Measurements from ENCODE around the gene OR8H3. TPM values are rescaled to one million over a fixed set of nuclear protein-coding genes. Genes with fewer than 3 reads are reported as not detected.

Gene OR8H3
- total and polyA plus RNA-seq, 10 of the 15 experiments (the other 5 are each of a cell fraction or from before 2014, with no cell fraction given), result not detected

DNA sequence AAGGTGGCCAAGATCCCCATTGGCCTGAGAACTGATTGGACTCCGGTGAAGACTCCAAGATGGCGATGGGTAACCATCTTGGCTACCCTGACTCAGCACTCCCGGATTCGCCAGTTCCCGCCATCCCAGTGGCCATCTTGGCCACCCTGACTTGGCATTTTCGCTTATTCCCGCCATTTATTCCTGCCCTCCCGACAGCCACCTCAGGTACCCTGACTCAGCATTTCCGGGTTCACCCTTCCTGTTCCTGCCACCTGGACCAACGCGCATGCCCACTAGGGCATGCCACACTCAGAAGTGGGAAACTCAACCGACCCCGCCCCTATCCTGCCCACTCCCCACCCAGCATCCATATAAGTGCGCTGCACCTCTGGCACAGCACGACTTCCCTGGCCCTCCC is 30.2 kb downstream of the OR8H3 start:
- H3K4me2 ChIP-seq (ENCODE audit: control insufficient read depth, insufficient read depth), result no peak overlapping the region

More for the DNA sequence above, 30.2 kb downstream of the OR8H3 start:
- POLR2A ChIA-PET, result no interaction called here
- 53% methylated on average over 11 of the region's 15 CpGs for WGBS (ENCODE audit: insufficient coverage, insufficient replicate concordance, low lambda C conversion rate, missing lambda C conversion rate)
- RAD21 ChIA-PET (ENCODE audit: unreplicated experiment), result no interaction called here
- Histone ChIP-seq H3K9ac (ENCODE audit: control insufficient read depth, insufficient read depth, low read length) (no peak overlapping the region), H2AFZ (ENCODE audit: control insufficient read depth, low read depth, low read length) (no peak overlapping the region), H3K79me2 (ENCODE audit: control insufficient read depth, insufficient read depth, low read length) (no peaks in the 10 kb centered on the region), H3K27ac (ENCODE audit: control insufficient read depth, insufficient read depth) (no peak overlapping the region), H3K4me3 (no peak overlapping the region), H4K20me1 (ENCODE audit: control insufficient read depth, insufficient read depth) (no peaks in the 10 kb centered on the region), H3K27me3 (replicated peaks in 1 of 2; ENCODE audit: control insufficient read depth in 2 of 2, insufficient read depth in 2 of 2, low read length in 1 of 2) (no peaks in the 10 kb centered on the region), H3K4me1 (ENCODE audit: control insufficient read depth, insufficient read depth, low read length) (no peaks in the 10 kb centered on the region), H3K36me3 (ENCODE audit: control insufficient read depth in 2 of 2, insufficient read depth in 2 of 2, low read length in 1 of 2) (no peaks in the 10 kb centered on the region), H3K9me3 (replicated peaks; ENCODE audit: control insufficient read depth, insufficient read depth, low read length) (no peaks in the 10 kb centered on the region)
- SMC1A ChIA-PET (ENCODE audit: uncharacterized antibody, unreplicated experiment), result no interaction called here
- in situ Hi-C loops (cut with MboI) (no loop called here), intact Hi-C loops (cut with micrococcal nuclease; ENCODE audit: unreplicated experiment) (no loop called here)
- no peak for TF ChIP-seq POLR2A (IDR thresholded peaks at IDR 0.05; ENCODE audit: low read depth, low read length)
- TF ChIP-seq SPI1 (IDR thresholded peaks at IDR 0.05; ENCODE audit: borderline replicate concordance, insufficient read depth, low read depth, low read length), result no peak
- TF ChIP-seq, protein P1, sequence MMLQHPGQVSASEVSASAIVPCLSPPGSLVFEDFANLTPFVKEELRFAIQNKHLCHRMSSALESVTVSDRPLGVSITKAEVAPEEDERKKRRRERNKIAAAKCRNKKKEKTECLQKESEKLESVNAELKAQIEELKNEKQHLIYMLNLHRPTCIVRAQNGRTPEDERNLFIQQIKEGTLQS (IDR thresholded peaks at IDR 0.05; ENCODE audit: borderline replicate concordance, extremely low read depth, low read depth, low read length), result no peak
- TF ChIP-seq, protein P2, sequence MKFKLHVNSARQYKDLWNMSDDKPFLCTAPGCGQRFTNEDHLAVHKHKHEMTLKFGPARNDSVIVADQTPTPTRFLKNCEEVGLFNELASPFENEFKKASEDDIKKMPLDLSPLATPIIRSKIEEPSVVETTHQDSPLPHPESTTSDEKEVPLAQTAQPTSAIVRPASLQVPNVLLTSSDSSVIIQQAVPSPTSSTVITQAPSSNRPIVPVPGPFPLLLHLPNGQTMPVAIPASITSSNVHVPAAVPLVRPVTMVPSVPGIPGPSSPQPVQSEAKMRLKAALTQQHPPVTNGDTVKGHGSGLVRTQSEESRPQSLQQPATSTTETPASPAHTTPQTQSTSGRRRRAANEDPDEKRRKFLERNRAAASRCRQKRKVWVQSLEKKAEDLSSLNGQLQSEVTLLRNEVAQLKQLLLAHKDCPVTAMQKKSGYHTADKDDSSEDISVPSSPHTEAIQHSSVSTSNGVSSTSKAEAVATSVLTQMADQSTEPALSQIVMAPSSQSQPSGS (IDR thresholded peaks at IDR 0.05; ENCODE audit: low read length), result no peak
- no peak for TF ChIP-seq ASH2L (IDR thresholded peaks at IDR 0.05; ENCODE audit: borderline replicate concordance, low read depth)
- no peak for TF ChIP-seq MYC (IDR thresholded peaks at IDR 0.05; ENCODE audit: insufficient read depth, insufficient read length, insufficient replicate concordance, low read length, severe bottlenecking)
- TF ChIP-seq GABPA (IDR thresholded peaks at IDR 0.05; ENCODE audit: low read depth), result no peak
- no peak for TF ChIP-seq HDGF (IDR thresholded peaks at IDR 0.05)
- TF ChIP-seq BCL11A (IDR thresholded peaks at IDR 0.05; ENCODE audit: low read depth, low read length), result no peak
- TF ChIP-seq ZNF217 (IDR thresholded peaks at IDR 0.05), result no peak
- TF ChIP-seq, protein P3, sequence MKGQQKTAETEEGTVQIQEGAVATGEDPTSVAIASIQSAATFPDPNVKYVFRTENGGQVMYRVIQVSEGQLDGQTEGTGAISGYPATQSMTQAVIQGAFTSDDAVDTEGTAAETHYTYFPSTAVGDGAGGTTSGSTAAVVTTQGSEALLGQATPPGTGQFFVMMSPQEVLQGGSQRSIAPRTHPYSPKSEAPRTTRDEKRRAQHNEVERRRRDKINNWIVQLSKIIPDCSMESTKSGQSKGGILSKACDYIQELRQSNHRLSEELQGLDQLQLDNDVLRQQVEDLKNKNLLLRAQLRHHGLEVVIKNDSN (IDR thresholded peaks at IDR 0.05; ENCODE audit: borderline replicate concordance, extremely low read length, insufficient read depth, low read depth, low read length), result no peak
- no peak for FAIRE-seq
- DNase-seq (ENCODE audit: low read depth, low spot score), result no peak
- no peak for ATAC-seq
- BruUV-seq (replicated peaks), result no TSS peak
- CTCF ChIA-PET, result no interaction called here

All from GM12878 (cell line).